Psoas muscle (tissue), 8 donors: ENCODE data around the gene RSU1. TPM values are rescaled to one million over a fixed set of nuclear protein-coding genes. Genes with fewer than 3 reads are reported as not detected.

Experiments used
- ATAC-seq, 4 donors: fragments of 200-7000 bp; cut with Tn5 transposase; one replicate each; pipeline ENCODE4 v1.9.1; 2020; ENCODE audit warnings: moderate library complexity in 3 of 4, mild to moderate bottlenecking in 2 of 4
- DNase-seq, 2 donors: peaks; one replicate each; pipeline ENCODE4 v3.0.0-alpha.2; 2020
- H3K27ac ChIP-seq: fragments of 200-600 bp; one replicate; pipeline ENCODE4 v1.8.0; 2022
- H3K27me3 ChIP-seq, 3 donors: fragments of 200-600 bp in 1 of 3; one replicate each; pipeline versions ENCODE4 v1.6.1 to v1.8.0; 2013 to 2022; ENCODE audit warnings: low read length in 2 of 3, mild to moderate bottlenecking in 2 of 3, moderate library complexity in 1 of 3; ENCODE audit not compliant: insufficient read depth in 3 of 3
- H3K36me3 ChIP-seq, 2 donors: fragments of 200-600 bp in 1 of 2; one replicate each; pipeline versions ENCODE4 v1.6.1 to v1.8.0; 2013 to 2022; ENCODE audit warnings: low read depth in 1 of 2, mild to moderate bottlenecking in 1 of 2, moderate library complexity in 1 of 2; ENCODE audit not compliant: insufficient read depth in 1 of 2
- H3K4me1 ChIP-seq: fragments of 200-600 bp; one replicate; pipeline ENCODE4 v1.8.0; 2022
- H3K4me3 ChIP-seq: fragments of 200-600 bp; one replicate; pipeline ENCODE4 v1.8.0; 2022; ENCODE audit warnings: mild to moderate bottlenecking
- H3K9me3 ChIP-seq: fragments of 200-600 bp; one replicate; pipeline ENCODE4 v1.8.0; 2022
- CTCF ChIP-seq: fragments of 200-600 bp; IDR thresholded peaks from one replicate; pipeline ENCODE4 v1.8.0; 2022; ENCODE audit warnings: antibody characterized with exemption
- WGBS, 3 donors: extraction: QIAGEN DNeasy Blood & Tissue Kit; methylation state at CpG; one replicate each; pipeline versions ENCODE4 v1.1.6 to v1.1.7; 2013; 5-methylcytosine and 5-hydroxymethylcytosine counted together
- intact Hi-C, 2 donors: fragments of 100-400 bp; cut with DNase I; formaldehyde crosslinking; loops; one replicate each; pipeline versions ENCODE4 v1.11.0 to v1.14.2; 2022
- polyA plus RNA-seq, 3 donors: library from polyadenylated mRNA; stranded (reverse); fragments of 200-250 nt; gene quantifications; one replicate each; pipeline ENCODE4 v1.2.3, GENCODE V29; 2013
- total RNA-seq, 4 donors: library from RNA; stranded (reverse); fragmentation: NEBNext Ultra II Directional in 2 of 4; extraction: Animal tissue kit (Norgen Biotek cat#: 25700) in 2 of 4; gene quantifications; one replicate each; pipeline versions ENCODE4 v1.2.1 to v1.2.4, GENCODE V29; 2021 to 2023
- donor health status: healthy with polysubstance abuse.
- donor health status: DM: no; HTN: no; CAD: no; lungs with moderate emphysema.
- donor health status: Bipolar disorder and iron deficiency.
- donor health status: healthy.
- donor health status: DM: yes; HTN: yes; CAD: no.
- donor health status: DM: no; HTN: no; CAD: no.
- donor health status: DM: no; HTN: no; CAD: no.
- donor health status: DM: yes; HTN: yes; CAD: no.

RSU1 gene
- total and polyA plus RNA-seq, 7 donors, result 19.7 to 43.2 (median 29.0) TPM

GRCh38 chr10:16612115-16612980 is 204.9 kb downstream of the RSU1 start:
- Histone ChIP-seq H3K27ac (no peak overlapping the region), H3K4me1 (no peaks in the 10 kb centered on the region), H3K4me3 (no peak overlapping the region), H3K27me3 (no peaks in the 10 kb centered on the region), H3K9me3 (no peaks in the 10 kb centered on the region), H3K36me3 (no peaks in the 10 kb centered on the region)
- no peak for DNase-seq
- WGBS, 3 donors, result 75 to 87% (median 85%) methylated on average over 7 of the region's 7 CpGs
- no peak for TF ChIP-seq CTCF
- no peak for ATAC-seq
- intact Hi-C loops, result no loop called here

GRCh38 chr10:16611037-16611436 is 206.2 kb downstream of the RSU1 start:
- H3K27ac ChIP-seq, result no peak overlapping the region
- no peak for ATAC-seq
- peak in 1 of 2 donors; percentile 53 for DNase-seq
- WGBS, 3 donors, result 34 to 43% (median 42%) methylated on average over 7 of the region's 7 CpGs
- H3K27me3 ChIP-seq, result no peaks in the 10 kb centered on the region
- H3K4me1 ChIP-seq, result no peaks in the 10 kb centered on the region
- H3K9me3 ChIP-seq, result no peaks in the 10 kb centered on the region
- H3K4me3 ChIP-seq, result no peak overlapping the region
- no peaks in the 10 kb centered on the region for H3K36me3 ChIP-seq
- TF ChIP-seq CTCF, result no peak
- intact Hi-C loops, result no loop called here

- ATAC-seq, result no peak
- Histone ChIP-seq H3K27ac (no peak overlapping the region), H3K9me3 (no peaks in the 10 kb centered on the region), H3K4me1 (no peaks in the 10 kb centered on the region), H3K27me3 (no peaks in the 10 kb centered on the region), H3K36me3 (no peaks in the 10 kb centered on the region), H3K4me3 (no peak overlapping the region)
- WGBS, 3 donors, result 90 to 93% (median 91%) methylated on average over 8 of the region's 8 CpGs
- no peak for DNase-seq
- TF ChIP-seq CTCF, result no peak
- intact Hi-C loops, result no loop called here
Measured at GRCh38 chr10:16609211-16609610, 208.0 kb downstream of the RSU1 start.

- no peak for ATAC-seq
- no peak for DNase-seq
- Histone ChIP-seq H3K4me3 (no peak overlapping the region), H3K9me3 (no peaks in the 10 kb centered on the region), H3K27ac (no peak overlapping the region), H3K36me3 (no peaks in the 10 kb centered on the region), H3K4me1 (no peaks in the 10 kb centered on the region), H3K27me3 (no peaks in the 10 kb centered on the region)
- 93 to 97% (median 94%) methylated on average over 8 of the region's 8 CpGs for WGBS, 3 donors
- no peak for TF ChIP-seq CTCF
- intact Hi-C loops, result no loop called here
Measured at GRCh38 chr10:16606923-16607322, 210.3 kb downstream of the RSU1 start.

GRCh38 chr10:16606421-16606820 is 210.8 kb downstream of the RSU1 start:
- 88 to 95% (median 90%) methylated on average over 6 of the region's 6 CpGs for WGBS, 3 donors
- no peak overlapping the region for H3K4me3 ChIP-seq
- TF ChIP-seq CTCF, result no peak
- H3K27me3 ChIP-seq, result no peaks in the 10 kb centered on the region
- H3K9me3 ChIP-seq, result no peaks in the 10 kb centered on the region
- no peak overlapping the region for H3K27ac ChIP-seq
- no peaks in the 10 kb centered on the region for H3K36me3 ChIP-seq
- ATAC-seq, result peak in 1 of 4 donors; percentile 40
- intact Hi-C loops, result no loop called here
- DNase-seq, result no peak
- no peaks in the 10 kb centered on the region for H3K4me1 ChIP-seq
